H4 (cell line): ENCODE results near the gene PRKRA. TPM values are rescaled to one million over a fixed set of nuclear protein-coding genes. Genes with fewer than 3 reads are reported as not detected.
A peak's percentile ranks its signal among the peaks of the same experiment; 100 is the strongest.
"Not testable (repeated sequence)": the region's sequence is repeated elsewhere in the genome, so short reads cannot be mapped to it uniquely, and the experiment has no call there.

Source experiments
- DNase-seq: peaks from one replicate; pipeline ENCODE4 v3.0.0-alpha.2; 2015; ENCODE audit warnings: low spot score
- total RNA-seq: library from RNA; depleted of rRNA; stranded (reverse); fragments of >200 nt; shearing (Covaris generic); gene quantifications from 2 replicates; pipeline ENCODE4 v1.2.3, GENCODE V29; 2014

The PRKRA gene
- total RNA-seq, 1 experiment from 2014 or later, result 53.5 TPM

GRCh38 chr2:178457390-178457886 is 6.5 kb upstream of the PRKRA start:
- no peak for DNase-seq

- no peak for DNase-seq
Observed at GRCh38 chr2:178455947-178456346, 5.0 kb upstream of the PRKRA start.

- DNase-seq, result no peak
Observed at GRCh38 chr2:178452870-178453269, 1.9 kb upstream of the PRKRA start.

GRCh38 chr2:178452334-178452733 is 1.4 kb upstream of the PRKRA start:
- DNase-seq, result no peak

- DNase-seq, result peak; percentile 51
Observed at GRCh38 chr2:178450524-178450773, 526 bp downstream of the PRKRA start.

GRCh38 chr2:178449700-178450523 is 1.1 kb downstream of the PRKRA start:
- no peak for DNase-seq

GRCh38 chr2:178448968-178449661 is 1.9 kb downstream of the PRKRA start:
- DNase-seq, result no peak

- no peak for DNase-seq
Observed at GRCh38 chr2:178441426-178441825, 9.5 kb downstream of the PRKRA start.

GRCh38 chr2:178436662-178437061 is 14.3 kb downstream of the PRKRA start:
- no peak for DNase-seq

GRCh38 chr2:178429336-178429735 is 21.6 kb downstream of the PRKRA start:
- no peak for DNase-seq

- DNase-seq, result no peak
Observed at GRCh38 chr2:178428396-178428806, 22.6 kb downstream of the PRKRA start.

GRCh38 chr2:178427458-178427857 is 23.5 kb downstream of the PRKRA start:
- no peak for DNase-seq

GRCh38 chr2:178426388-178426787 is 24.6 kb downstream of the PRKRA start:
- no peak for DNase-seq

- no peak for DNase-seq
Observed at GRCh38 chr2:178425255-178425827, 25.6 kb downstream of the PRKRA start.

- DNase-seq, result not testable (repeated sequence)
Observed at GRCh38 chr2:178423746-178424145, 27.2 kb downstream of the PRKRA start.

- DNase-seq, result no peak
Observed at GRCh38 chr2:178422097-178422496, 28.9 kb downstream of the PRKRA start.

- no peak for DNase-seq
Observed at GRCh38 chr2:178420463-178420999, 30.4 kb downstream of the PRKRA start.

GRCh38 chr2:178419123-178419522 is 31.9 kb downstream of the PRKRA start:
- DNase-seq, result no peak

GRCh38 chr2:178418426-178418825 is 32.5 kb downstream of the PRKRA start:
- DNase-seq, result no peak

GRCh38 chr2:178417916-178418315 is 33.1 kb downstream of the PRKRA start:
- DNase-seq, result no peak

- DNase-seq, result no peak
Observed at GRCh38 chr2:178415979-178416378, 35.0 kb downstream of the PRKRA start.
